ENCODE measurements around the gene KDM4B. TPM values are rescaled to one million over a fixed set of nuclear protein-coding genes. Genes with fewer than 3 reads are reported as not detected.
A peak's percentile ranks its signal among the peaks of the same experiment; 100 is the strongest.

The KDM4B gene
- total RNA-seq, 2 donors from 2014 or later = 31.3 to 37.1 TPM

GRCh38 chr19:5118026-5118425 lies 149.1 kb downstream of the KDM4B start:
- H3K36me3 Mint-ChIP-seq (ENCODE audit: insufficient read depth in 2 of 2) = peaks cover 2 to 4% of the 10 kb centered on the region in 2 donors
- ATAC-seq (replicated peaks in 1 of 2) (no peak), DNase-seq (no peak)
- H3K4me1 Mint-ChIP-seq (ENCODE audit: low read depth) = peaks cover 12% of the 10 kb centered on the region
- no peaks in the 10 kb centered on the region for H3K27me3 Mint-ChIP-seq (ENCODE audit: low read depth)
- no peaks in the 10 kb centered on the region for H3K9me3 Mint-ChIP-seq
- H3K4me3 Mint-ChIP-seq = no peak overlapping the region
- no peak overlapping the region for H3K27ac Mint-ChIP-seq

GRCh38 chr19:5119297-5119998 lies 150.5 kb downstream of the KDM4B start:
- Mint-ChIP-seq H3K4me1 (ENCODE audit: low read depth) (peaks cover 12% of the 10 kb centered on the region), H3K9me3 (no peaks in the 10 kb centered on the region), H3K27me3 (ENCODE audit: low read depth) (no peaks in the 10 kb centered on the region), H3K4me3 (no peak overlapping the region), H3K36me3 (ENCODE audit: insufficient read depth in 2 of 2) (peaks cover 2 to 4% of the 10 kb centered on the region in 2 donors), H3K27ac (no peak overlapping the region)
- DNase-seq (no peak), ATAC-seq (replicated peaks in 1 of 2) (no peak)

- Mint-ChIP-seq H3K9me3 (no peaks in the 10 kb centered on the region), H3K27ac (no peak overlapping the region), H3K4me1 (ENCODE audit: low read depth) (peaks cover 12% of the 10 kb centered on the region)
Measured at GRCh38 chr19:5120321-5120720, 151.4 kb downstream of the KDM4B start.

GRCh38 chr19:5120833-5121232 lies 151.9 kb downstream of the KDM4B start:
- peaks cover 0 to 2% of the 10 kb centered on the region in 2 donors for H3K36me3 Mint-ChIP-seq (ENCODE audit: insufficient read depth in 2 of 2)
- H3K9me3 Mint-ChIP-seq = no peaks in the 10 kb centered on the region
- DNase-seq (no peak), ATAC-seq (replicated peaks in 1 of 2) (no peak)
- H3K4me3 Mint-ChIP-seq = no peak overlapping the region
- peak overlapping the region; percentile 68 for H3K27ac Mint-ChIP-seq
- peaks cover 12% of the 10 kb centered on the region for H3K4me1 Mint-ChIP-seq (ENCODE audit: low read depth)
- no peaks in the 10 kb centered on the region for H3K27me3 Mint-ChIP-seq (ENCODE audit: low read depth)

More at GRCh38 chr19:5120321-5120720, 151.4 kb downstream of the KDM4B start:
- Mint-ChIP-seq H3K36me3 (ENCODE audit: insufficient read depth in 2 of 2) (peaks cover 2 to 3% of the 10 kb centered on the region in 2 donors), H3K27me3 (ENCODE audit: low read depth) (no peaks in the 10 kb centered on the region), H3K4me3 (no peak overlapping the region)
- DNase-seq (no peak), ATAC-seq (replicated peaks in 1 of 2) (no peak)

- no peak for DNase-seq
- Mint-ChIP-seq H3K4me1 (ENCODE audit: low read depth) (peaks cover 12% of the 10 kb centered on the region), H3K36me3 (ENCODE audit: insufficient read depth in 2 of 2) (peaks cover 0 to 2% of the 10 kb centered on the region in 2 donors), H3K27me3 (ENCODE audit: low read depth) (no peaks in the 10 kb centered on the region), H3K4me3 (no peak overlapping the region), H3K9me3 (no peaks in the 10 kb centered on the region), H3K27ac (peak overlapping the region; percentile 68)
- no peak for ATAC-seq (replicated peaks in 1 of 2)
Measured at GRCh38 chr19:5121266-5122120, 152.6 kb downstream of the KDM4B start.

- Mint-ChIP-seq H3K27ac (peak overlapping the region; percentile 65), H3K27me3 (ENCODE audit: low read depth) (no peaks in the 10 kb centered on the region), H3K9me3 (no peaks in the 10 kb centered on the region), H3K4me3 (no peak overlapping the region), H3K4me1 (ENCODE audit: low read depth) (peaks cover 12% of the 10 kb centered on the region), H3K36me3 (ENCODE audit: insufficient read depth in 2 of 2) (peaks cover 0 to 2% of the 10 kb centered on the region in 2 donors)
- no peak for DNase-seq
- ATAC-seq (replicated peaks in 1 of 2) = peak; percentile 24 to 47
Measured at GRCh38 chr19:5122121-5122400, 153.1 kb downstream of the KDM4B start.

GRCh38 chr19:5122671-5123409 lies 153.9 kb downstream of the KDM4B start:
- Mint-ChIP-seq H3K9me3 (no peaks in the 10 kb centered on the region), H3K27me3 (ENCODE audit: low read depth) (no peaks in the 10 kb centered on the region), H3K4me3 (no peak overlapping the region), H3K36me3 (ENCODE audit: insufficient read depth in 2 of 2) (peaks cover 0 to 2% of the 10 kb centered on the region in 2 donors), H3K27ac (no peak overlapping the region), H3K4me1 (ENCODE audit: low read depth) (peaks cover 12% of the 10 kb centered on the region)
- DNase-seq (no peak), ATAC-seq (replicated peaks in 1 of 2) (no peak)

GRCh38 chr19:5123646-5124045 lies 154.7 kb downstream of the KDM4B start:
- Mint-ChIP-seq H3K27ac (no peak overlapping the region), H3K4me1 (ENCODE audit: low read depth) (peaks cover 12% of the 10 kb centered on the region)

GRCh38 chr19:5124111-5124855 lies 155.4 kb downstream of the KDM4B start:
- ATAC-seq (replicated peaks in 1 of 2) (no peak), DNase-seq (no peak)
- no peak overlapping the region for H3K4me3 Mint-ChIP-seq
- H3K36me3 Mint-ChIP-seq (ENCODE audit: insufficient read depth in 2 of 2) = peaks cover 0 to 2% of the 10 kb centered on the region in 2 donors
- H3K4me1 Mint-ChIP-seq (ENCODE audit: low read depth) = peaks cover 13% of the 10 kb centered on the region
- no peaks in the 10 kb centered on the region for H3K9me3 Mint-ChIP-seq
- no peak overlapping the region for H3K27ac Mint-ChIP-seq
- H3K27me3 Mint-ChIP-seq (ENCODE audit: low read depth) = no peaks in the 10 kb centered on the region

More at GRCh38 chr19:5123646-5124045, 154.7 kb downstream of the KDM4B start:
- H3K36me3 Mint-ChIP-seq (ENCODE audit: insufficient read depth in 2 of 2) = peaks cover 0 to 2% of the 10 kb centered on the region in 2 donors
- H3K4me3 Mint-ChIP-seq = no peak overlapping the region
- no peaks in the 10 kb centered on the region for H3K9me3 Mint-ChIP-seq
- no peaks in the 10 kb centered on the region for H3K27me3 Mint-ChIP-seq (ENCODE audit: low read depth)
- DNase-seq (no peak), ATAC-seq (replicated peaks in 1 of 2) (no peak)

GRCh38 chr19:5125376-5125775 lies 156.5 kb downstream of the KDM4B start:
- DNase-seq = no peak
- H3K27ac Mint-ChIP-seq = no peak overlapping the region
- H3K9me3 Mint-ChIP-seq = no peaks in the 10 kb centered on the region
- H3K4me3 Mint-ChIP-seq = no peak overlapping the region
- peaks cover 0 to 2% of the 10 kb centered on the region in 2 donors for H3K36me3 Mint-ChIP-seq (ENCODE audit: insufficient read depth in 2 of 2)
- peaks cover 24% of the 10 kb centered on the region for H3K4me1 Mint-ChIP-seq (ENCODE audit: low read depth)
- ATAC-seq (replicated peaks in 1 of 2) = no peak
- H3K27me3 Mint-ChIP-seq (ENCODE audit: low read depth) = no peaks in the 10 kb centered on the region

- Mint-ChIP-seq H3K4me1 (ENCODE audit: low read depth) (peaks cover 30% of the 10 kb centered on the region), H3K4me3 (no peak overlapping the region), H3K9me3 (no peaks in the 10 kb centered on the region), H3K36me3 (ENCODE audit: insufficient read depth in 2 of 2) (peaks cover 0 to 2% of the 10 kb centered on the region in 2 donors), H3K27ac (no peak overlapping the region), H3K27me3 (ENCODE audit: low read depth) (no peaks in the 10 kb centered on the region)
- no peak for DNase-seq
- no peak for ATAC-seq (replicated peaks in 1 of 2)
Measured at GRCh38 chr19:5125797-5126497, 157.0 kb downstream of the KDM4B start.
